ENCODE results near the gene EIF4G3. TPM values are rescaled to one million over a fixed set of nuclear protein-coding genes. Genes with fewer than 3 reads are reported as not detected.

EIF4G3 gene
- total RNA-seq, 2 donors from 2014 or later = 70.3 to 70.5 TPM

DNA sequence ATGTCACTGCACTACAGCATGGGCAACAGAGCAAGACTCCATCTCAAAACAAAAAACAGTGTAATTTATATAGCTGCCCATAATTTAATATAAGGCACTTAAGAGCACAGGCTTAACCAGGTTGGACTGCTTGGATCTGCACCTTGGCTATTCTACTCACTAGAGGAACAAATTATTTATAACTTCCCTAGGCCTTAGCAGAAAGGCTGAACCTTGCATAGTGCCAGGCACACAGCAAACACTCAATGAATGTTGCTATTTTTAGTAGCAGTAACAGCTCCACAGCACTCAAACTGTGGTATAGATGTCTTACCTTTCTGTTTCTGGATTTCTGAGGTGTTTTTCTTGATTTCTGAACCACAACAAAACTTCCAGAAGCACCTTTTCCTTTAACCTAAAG, 409.4 kb downstream of the EIF4G3 start:
- Histone ChIP-seq H3K4me3 (no peak overlapping the region), H3K4me1 (no peaks in the 10 kb centered on the region), H3K27me3 (no peaks in the 10 kb centered on the region), H3K9ac (ENCODE audit: low read depth in 2 of 2, low read length in 2 of 2) (no peak overlapping the region), H3K36me3 (peaks cover 39% of the 10 kb centered on the region), H3K9me3 (no peaks in the 10 kb centered on the region), H3K27ac (no peak overlapping the region)
- intact Hi-C loops (cut with DNase I) = no loop called here
- no peak for DNase-seq
- TF ChIP-seq, protein P1, sequence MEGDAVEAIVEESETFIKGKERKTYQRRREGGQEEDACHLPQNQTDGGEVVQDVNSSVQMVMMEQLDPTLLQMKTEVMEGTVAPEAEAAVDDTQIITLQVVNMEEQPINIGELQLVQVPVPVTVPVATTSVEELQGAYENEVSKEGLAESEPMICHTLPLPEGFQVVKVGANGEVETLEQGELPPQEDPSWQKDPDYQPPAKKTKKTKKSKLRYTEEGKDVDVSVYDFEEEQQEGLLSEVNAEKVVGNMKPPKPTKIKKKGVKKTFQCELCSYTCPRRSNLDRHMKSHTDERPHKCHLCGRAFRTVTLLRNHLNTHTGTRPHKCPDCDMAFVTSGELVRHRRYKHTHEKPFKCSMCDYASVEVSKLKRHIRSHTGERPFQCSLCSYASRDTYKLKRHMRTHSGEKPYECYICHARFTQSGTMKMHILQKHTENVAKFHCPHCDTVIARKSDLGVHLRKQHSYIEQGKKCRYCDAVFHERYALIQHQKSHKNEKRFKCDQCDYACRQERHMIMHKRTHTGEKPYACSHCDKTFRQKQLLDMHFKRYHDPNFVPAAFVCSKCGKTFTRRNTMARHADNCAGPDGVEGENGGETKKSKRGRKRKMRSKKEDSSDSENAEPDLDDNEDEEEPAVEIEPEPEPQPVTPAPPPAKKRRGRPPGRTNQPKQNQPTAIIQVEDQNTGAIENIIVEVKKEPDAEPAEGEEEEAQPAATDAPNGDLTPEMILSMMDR (IDR thresholded peaks at IDR 0.05) = no peak

DNA sequence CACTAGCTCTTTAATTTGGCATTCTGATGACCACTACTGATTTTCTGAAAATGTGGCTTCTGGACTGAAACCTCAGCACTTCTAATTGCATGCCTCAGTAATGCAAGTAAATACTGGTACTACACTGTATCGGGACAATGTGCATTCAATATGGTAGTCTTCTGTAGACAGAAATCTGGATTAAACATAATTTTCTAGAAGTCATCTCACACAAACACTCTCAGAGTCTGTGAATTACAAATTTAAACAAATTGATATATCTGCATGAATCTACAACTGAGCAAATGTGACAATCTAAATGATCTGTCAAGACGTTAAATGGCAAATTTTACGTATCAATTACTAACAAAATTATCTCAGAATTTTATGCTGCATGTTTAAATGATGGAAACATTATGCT, 413.3 kb downstream of the EIF4G3 start:
- no peak overlapping the region for H3K27ac ChIP-seq
- H3K4me1 ChIP-seq = no peaks in the 10 kb centered on the region
- peaks cover 44% of the 10 kb centered on the region for H3K36me3 ChIP-seq
- no peak overlapping the region for H3K4me3 ChIP-seq
- H3K9ac ChIP-seq (ENCODE audit: low read depth in 2 of 2, low read length in 2 of 2) = no peak overlapping the region
- no peak for DNase-seq
- TF ChIP-seq, protein P1 (IDR thresholded peaks at IDR 0.05) = no peak
- H3K27me3 ChIP-seq = no peaks in the 10 kb centered on the region
- no peaks in the 10 kb centered on the region for H3K9me3 ChIP-seq
- intact Hi-C loops (cut with DNase I) = no loop called here

DNA sequence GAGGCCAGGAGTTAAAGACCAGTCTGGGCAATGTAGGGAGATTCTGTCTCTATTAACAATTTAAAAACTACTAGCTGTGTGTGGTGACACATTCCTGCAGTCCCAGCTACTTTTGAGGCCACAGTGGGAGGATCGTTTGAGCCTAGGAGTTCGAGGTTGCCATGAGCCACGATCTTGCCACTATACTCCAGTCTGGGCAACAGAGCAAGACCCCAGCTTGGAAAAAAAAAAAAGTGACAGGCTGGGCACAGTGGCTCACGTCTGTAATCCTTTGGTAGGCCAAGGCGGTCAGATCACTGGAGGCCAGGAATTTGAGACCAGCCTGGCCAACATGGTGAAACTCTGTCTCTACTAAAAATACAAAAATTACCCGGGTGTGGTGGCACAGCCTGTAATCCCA, 416.4 kb downstream of the EIF4G3 start:
- H3K9me3 ChIP-seq = no peaks in the 10 kb centered on the region
- intact Hi-C loops (cut with DNase I) = no loop called here
- TF ChIP-seq, protein P1 (IDR thresholded peaks at IDR 0.05) = no peak

More for the DNA sequence above, 416.4 kb downstream of the EIF4G3 start:
- no peak overlapping the region for H3K9ac ChIP-seq (ENCODE audit: low read depth in 2 of 2, low read length in 2 of 2)
- no peak for DNase-seq
- H3K27me3 ChIP-seq = no peaks in the 10 kb centered on the region
- no peak overlapping the region for H3K4me3 ChIP-seq
- H3K4me1 ChIP-seq = no peaks in the 10 kb centered on the region
- H3K27ac ChIP-seq = no peak overlapping the region
- peaks cover 32% of the 10 kb centered on the region for H3K36me3 ChIP-seq

Small RNA genes within 50 kb of the gene (microRNA-seq; reads per million reads assigned to microRNA genes)
- gene MIR1256 = not detected

Other genes with a start within 250 kb of the EIF4G3 start
- 100 to 1,000 TPM in 1 of 2 donors, 10 to 100 TPM in 1; 99.0 to 149 TPM for gene ECE1, start 113.6 kb upstream of the EIF4G3 start, total RNA-seq